Astrocyte of the cerebellum (primary cell): Measurements from ENCODE around the gene CD72.
A peak's percentile ranks its signal among the peaks of the same experiment; 100 is the strongest.

Experiments used
- DNase-seq: peaks from one replicate; pipeline ENCODE4 v3.0.0-alpha.2; 2011; ENCODE audit warnings: low read depth
- H3K4me3 ChIP-seq: 2 replicates; pipeline ENCODE4 v1.5.1; 2011; ENCODE audit warnings: mild to moderate bottlenecking, low read depth, low read length, moderate library complexity
- CTCF ChIP-seq: IDR thresholded peaks from 2 replicates; pipeline ENCODE4 v1.5.1; 2012; ENCODE audit warnings: low read length, low read depth, moderate library complexity, mild to moderate bottlenecking; ENCODE audit errors: missing control alignments
- in situ Hi-C: cut with HindIII; loops from 2 replicates; pipeline ENCODE4 v1.10.0; 2017; ENCODE audit warnings: low sequenced_read_pairs

CD72 gene

DNA sequence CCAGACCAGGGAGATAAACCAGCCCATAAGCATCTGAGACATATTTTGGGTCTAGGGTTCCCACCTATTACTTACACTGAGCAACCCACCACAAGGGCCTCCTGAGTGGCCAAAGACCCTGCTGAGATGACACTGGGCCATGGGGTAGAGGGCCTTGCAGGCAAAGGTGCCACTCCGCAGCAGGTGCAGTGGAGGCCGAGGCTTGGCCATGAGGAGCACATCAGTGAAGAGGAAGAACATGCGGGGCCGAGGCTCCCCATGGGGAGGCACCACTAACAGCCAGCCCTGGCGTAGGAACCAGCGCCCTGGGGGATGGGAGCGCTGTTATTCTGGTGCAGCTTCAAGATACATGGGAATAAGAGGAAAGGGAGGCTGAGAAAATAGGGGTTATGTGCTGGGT lies 44.2 kb upstream of the CD72 start:
- no peak overlapping the region for H3K4me3 ChIP-seq
- DNase-seq, result no peak
- TF ChIP-seq CTCF, result no peak
- in situ Hi-C loops, result no loop called here

DNA sequence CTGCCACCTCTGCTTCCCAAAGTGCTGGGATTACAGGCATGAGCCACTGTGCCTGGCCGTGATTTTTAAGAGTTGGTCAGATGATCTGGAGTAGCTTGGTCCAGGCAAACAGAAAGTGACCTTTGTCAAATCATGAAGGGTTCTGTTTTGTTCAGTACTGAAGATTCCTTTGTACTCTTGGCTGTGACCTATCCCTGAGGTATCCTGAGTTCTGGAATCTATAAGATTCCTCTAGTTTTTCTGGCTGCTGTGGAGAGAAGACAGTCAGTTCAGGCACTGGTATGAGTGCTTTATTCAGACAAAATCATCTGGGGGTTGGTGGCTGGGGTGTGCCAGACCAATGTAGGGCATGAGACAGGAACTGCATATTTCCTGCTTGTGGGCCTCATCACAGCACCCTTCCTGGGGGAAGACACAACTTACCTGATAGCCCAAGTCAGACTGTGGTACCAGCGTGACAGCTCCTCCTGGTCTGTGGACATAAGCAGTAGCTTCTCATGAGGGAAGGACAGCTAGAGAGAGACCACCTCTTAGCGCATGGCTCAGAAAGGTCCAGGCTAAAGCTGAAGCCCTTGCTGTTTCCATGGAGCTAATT lies 43.6 kb upstream of the CD72 start:
- in situ Hi-C loops, result no loop called here
- DNase-seq, result no peak
- no peak overlapping the region for H3K4me3 ChIP-seq
- no peak for TF ChIP-seq CTCF

- DNase-seq, result no peak
- in situ Hi-C loops, result no loop called here
- TF ChIP-seq CTCF, result peak; percentile 45
- no peak overlapping the region for H3K4me3 ChIP-seq
Measured at GRCh38 chr9:35660966-35661415, 42.8 kb upstream of the CD72 start.

- H3K4me3 ChIP-seq, result peak overlapping the region; percentile 76
- no peak for DNase-seq
- in situ Hi-C loops, result no loop called here
- TF ChIP-seq CTCF, result no peak
Measured at GRCh38 chr9:35659340-35659739, 41.1 kb upstream of the CD72 start.

DNA sequence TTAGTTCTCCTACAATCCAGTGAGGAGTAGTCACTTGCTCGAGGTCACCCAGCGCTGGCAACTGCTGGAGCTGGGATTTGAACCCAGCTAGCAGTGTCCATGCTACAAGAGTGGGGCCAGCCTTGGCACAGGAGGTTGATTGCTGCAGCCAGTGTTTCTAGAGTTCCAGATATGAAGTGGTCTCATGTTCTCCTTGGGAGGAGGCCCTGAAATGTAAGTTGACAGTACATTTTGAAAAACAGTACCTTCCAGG lies 40.7 kb upstream of the CD72 start:
- in situ Hi-C loops, result no loop called here
- H3K4me3 ChIP-seq, result peak overlapping the region; percentile 76
- DNase-seq, result no peak
- TF ChIP-seq CTCF, result no peak

DNA sequence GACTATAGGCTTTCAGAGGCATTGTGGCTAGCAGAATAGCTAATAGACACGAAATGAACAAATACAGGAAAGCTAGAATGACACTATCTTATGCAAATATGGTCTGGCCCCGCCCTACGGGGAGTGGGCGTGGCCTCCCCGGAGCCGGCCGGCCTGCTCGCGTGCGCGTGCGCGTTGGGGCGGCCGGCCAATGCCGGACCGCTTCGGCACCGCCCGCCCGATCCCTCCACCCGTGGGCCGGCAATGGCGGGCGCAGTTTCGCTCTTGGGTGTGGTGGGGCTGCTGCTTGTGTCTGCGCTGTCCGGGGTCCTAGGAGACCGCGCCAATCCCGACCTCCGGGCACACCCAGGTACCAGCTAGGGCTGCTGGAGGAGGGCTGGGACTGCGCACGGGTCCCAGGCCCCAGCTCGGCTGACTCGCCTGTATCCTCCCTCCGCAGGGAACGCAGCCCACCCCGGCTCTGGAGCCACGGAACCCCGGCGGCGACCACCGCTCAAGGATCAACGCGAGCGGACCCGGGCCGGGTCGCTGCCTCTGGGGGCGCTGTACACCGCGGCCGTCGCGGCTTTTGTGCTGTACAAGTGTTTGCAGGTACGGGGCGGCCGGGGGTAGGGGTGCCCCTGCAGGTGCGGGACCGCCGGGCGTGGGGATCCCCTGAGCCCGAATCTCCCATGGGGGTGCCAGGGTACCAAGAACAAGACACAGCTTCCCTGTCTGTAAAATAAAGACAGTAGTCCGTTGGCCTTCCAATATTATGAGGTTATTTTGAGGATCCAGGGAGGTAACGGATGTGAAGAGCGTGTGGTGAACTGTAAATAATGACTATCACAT lies 40.1 kb upstream of the CD72 start, which contains the start of gene CCDC107:
CCDC107 (plus strand) TSS at position 156 of the 831 bp plus-strand sequence; CDS start at position 244, 88 bp downstream.
- peak; percentile 55 for TF ChIP-seq CTCF
- in situ Hi-C loops, result no loop called here
- DNase-seq, result no peak
- H3K4me3 ChIP-seq, result peak within 1 kb of the TSS; percentile 76
